IPS DF 4.7 (cell line): ENCODE data around the gene SGSH.

Source experiments
- DNase-seq: peaks from one replicate; pipeline ENCODE4 v3.0.0-alpha.2; 2013; ENCODE audit warnings: low spot score; ENCODE audit errors: extremely low read depth

SGSH gene

GRCh38 chr17:80227156-80227555 is 7.0 kb upstream of the SGSH start:
- DNase-seq: no peak

- no peak for DNase-seq
Measured at GRCh38 chr17:80225230-80225629, 5.1 kb upstream of the SGSH start.

GRCh38 chr17:80224683-80225082 is 4.5 kb upstream of the SGSH start:
- no peak for DNase-seq

DNA sequence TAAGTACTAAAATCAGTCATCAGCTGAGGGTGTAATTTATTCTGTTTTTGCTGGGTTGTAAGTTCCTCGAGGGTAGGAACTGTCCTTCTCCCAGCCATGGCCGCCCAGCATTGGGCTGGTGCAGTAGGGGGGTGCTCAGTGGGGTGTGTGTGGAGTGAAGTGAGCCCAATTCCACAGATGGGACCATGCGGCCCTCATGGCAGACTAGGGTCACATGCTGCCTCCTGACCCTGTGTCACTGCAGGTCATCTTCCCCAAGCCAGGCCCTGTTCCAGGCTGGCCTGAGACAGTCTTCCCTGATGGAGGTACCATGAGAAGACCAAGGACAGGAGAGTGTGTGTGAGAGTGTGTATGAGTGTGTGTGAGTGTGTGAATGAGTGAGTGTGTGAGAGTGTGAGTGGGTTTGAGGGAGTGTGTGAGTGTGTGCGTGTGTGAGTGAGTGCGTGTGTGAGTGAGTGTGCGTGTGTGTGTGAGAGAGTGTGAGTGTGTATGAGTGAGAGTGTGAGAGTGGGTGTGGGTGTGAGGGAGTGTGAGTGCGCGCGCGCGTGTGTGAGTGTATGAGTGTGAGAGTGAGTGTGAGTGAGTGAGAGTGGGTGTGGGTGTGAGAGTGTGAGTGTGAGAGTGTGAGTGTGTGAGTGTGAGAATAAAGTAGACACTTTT is 3.8 kb upstream of the SGSH start:
- DNase-seq: no peak

DNA sequence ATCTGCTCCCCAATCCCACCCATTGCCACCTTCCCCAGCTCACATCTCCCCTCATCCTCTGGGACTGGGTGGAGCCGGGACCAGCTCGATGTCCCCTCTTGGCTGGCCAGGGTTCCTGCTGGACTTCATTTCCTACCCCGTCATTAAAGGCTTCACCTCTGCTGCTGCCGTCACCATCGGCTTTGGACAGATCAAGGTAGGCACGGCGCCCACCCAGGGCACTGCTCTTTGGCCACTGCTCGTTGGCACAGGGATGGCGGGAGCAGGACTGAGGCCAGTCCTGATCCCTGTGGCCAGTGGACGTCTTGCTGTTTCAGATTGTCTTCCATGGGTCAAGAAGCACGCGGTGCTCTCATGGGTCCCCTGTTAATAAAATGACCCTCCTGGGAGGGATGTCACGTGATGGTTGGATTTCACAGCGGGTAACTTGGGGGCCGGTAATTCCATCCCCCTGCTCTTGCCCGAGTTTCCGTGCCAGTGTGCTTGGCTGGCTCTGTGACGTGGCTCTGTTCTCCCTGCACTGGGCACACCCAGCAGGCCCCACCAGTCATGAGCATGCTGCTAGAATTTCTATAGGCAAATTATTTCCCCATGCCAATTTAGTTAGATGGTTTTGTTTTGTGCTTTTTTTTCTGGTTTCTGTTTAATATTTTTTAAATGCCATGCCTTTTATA is 3.1 kb upstream of the SGSH start:
- DNase-seq: no peak

GRCh38 chr17:80222376-80223141 is 2.4 kb upstream of the SGSH start:
- DNase-seq: no peak

DNA sequence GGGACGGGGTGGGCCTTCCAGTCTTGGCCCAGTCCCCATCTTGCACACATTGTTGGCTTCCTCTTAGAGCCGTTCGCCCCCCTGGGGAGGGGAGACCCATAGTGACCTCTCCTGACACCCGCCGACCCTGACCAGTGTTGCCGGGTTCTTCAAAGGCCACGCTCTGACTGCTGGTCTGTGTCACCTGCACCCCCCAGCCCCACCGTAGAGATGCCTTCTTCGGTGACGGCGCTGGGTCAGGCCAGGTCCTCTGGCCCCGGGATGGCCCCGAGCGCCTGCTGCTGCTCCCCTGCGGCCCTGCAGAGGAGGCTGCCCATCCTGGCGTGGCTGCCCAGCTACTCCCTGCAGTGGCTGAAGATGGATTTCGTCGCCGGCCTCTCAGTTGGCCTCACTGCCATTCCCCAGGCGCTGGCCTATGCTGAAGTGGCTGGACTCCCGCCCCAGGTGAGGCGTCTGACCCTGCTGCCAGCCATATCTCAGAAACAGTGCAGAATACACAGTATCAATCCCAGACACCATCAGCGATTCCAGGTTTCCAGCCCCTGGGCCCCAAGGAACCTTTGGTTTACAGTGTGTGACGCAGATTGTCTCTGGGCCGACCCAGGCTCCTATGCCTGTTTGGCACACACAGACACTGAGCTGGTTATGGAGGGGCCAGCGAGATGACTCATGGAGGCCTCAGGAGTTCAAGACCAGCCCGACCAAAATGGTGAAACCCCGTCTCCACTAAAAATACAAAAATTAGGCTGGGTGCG is 1.4 kb upstream of the SGSH start:
- DNase-seq: no peak

DNA sequence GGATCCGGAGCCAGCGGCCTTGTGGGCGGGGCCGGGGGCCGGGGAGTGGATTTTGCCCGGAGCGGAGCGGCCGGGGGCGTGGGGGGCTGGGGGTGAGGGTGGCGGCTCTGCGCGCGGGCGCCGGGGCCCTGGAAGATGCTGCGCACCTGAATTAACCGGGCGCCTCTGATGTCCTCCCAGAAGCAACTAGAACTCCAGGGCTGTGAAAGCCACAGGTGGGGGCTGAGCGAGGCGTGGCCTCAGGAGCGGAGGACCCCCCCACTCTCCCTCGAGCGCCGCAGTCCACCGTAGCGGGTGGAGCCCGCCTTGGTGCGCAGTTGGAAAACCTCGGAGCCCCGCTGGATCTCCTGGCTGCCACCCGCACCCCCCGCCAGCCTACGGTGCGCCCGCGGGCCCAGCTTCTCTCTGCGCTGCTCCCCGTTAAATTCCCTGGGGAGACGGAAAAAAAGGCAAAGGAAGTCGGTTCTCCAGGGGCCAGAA is 643 bp upstream of the SGSH start:
- no peak for DNase-seq

- DNase-seq: no peak
Measured at GRCh38 chr17:80219763-80220053, 425 bp downstream of the SGSH start.

- DNase-seq: no peak
Measured at GRCh38 chr17:80219013-80219762, 945 bp downstream of the SGSH start.

- DNase-seq: no peak
Measured at GRCh38 chr17:80218391-80218790, 1.7 kb downstream of the SGSH start.

GRCh38 chr17:80217703-80218362 is 2.3 kb downstream of the SGSH start:
- no peak for DNase-seq

- no peak for DNase-seq
Measured at GRCh38 chr17:80216473-80217456, 3.4 kb downstream of the SGSH start.

GRCh38 chr17:80214878-80215210 is 5.3 kb downstream of the SGSH start:
- no peak for DNase-seq

- no peak for DNase-seq
Measured at GRCh38 chr17:80214012-80214877, 5.9 kb downstream of the SGSH start.

- no peak for DNase-seq
Measured at GRCh38 chr17:80213643-80213975, 6.5 kb downstream of the SGSH start.

DNA sequence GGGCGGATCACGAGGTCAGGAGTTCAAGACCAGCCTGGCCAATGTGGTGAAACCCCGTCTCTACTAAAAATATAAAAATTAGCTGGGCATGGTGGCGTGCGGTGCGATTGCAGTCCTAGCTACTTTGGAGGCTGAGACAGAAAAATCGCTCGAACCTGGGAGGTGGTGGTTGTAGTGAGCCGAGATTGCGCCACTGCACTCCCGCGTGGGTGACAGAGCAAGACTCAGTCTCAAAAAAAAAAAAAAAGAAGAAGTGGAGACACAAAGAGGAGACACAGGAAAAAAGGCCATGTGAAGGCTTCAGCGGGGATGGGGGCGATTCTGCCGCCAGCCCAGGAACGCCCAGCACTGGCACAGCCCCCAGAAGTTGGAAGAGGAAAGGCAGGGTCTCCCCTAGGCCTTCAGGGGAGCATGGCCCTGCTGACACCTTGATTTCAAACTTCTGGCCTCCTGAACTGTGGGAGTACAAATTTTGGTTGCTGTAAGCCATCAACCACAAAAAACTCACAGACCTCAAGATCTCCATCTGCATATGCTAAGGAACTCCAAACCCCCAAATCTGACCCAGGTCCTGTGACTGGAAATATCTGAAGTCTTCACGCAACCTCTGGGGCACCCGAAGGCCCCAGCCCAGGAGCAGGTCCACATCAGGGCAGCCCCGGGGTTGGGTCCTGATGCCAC is 7.0 kb downstream of the SGSH start:
- DNase-seq: no peak

- DNase-seq: no peak
Measured at GRCh38 chr17:80212511-80212910, 7.6 kb downstream of the SGSH start.
